MCF 10A (cell line): Measurements from ENCODE around the gene DENND5A. TPM values are rescaled to one million over a fixed set of nuclear protein-coding genes. Genes with fewer than 3 reads are reported as not detected.
"Not testable (repeated sequence)": the region's sequence is repeated elsewhere in the genome, so short reads cannot be mapped to it uniquely, and the experiment has no call there.

Experiments used
- BruUV-seq: library from RNA; stranded (reverse); fragments of 400-500 nt; replicated peaks from 2 replicates; lab custom pipeline; 2021; lab: Mats Ljungman, UMichigan
- CTCF ChIA-PET: fragments of 300-600 bp; sonication (Branson Sonifier 250); formaldehyde crosslinking; extraction: SDS; loops from one replicate; lab custom pipeline; 2021; ENCODE audit warnings: antibody characterized with exemption, inconsistent platforms; lab: Yijun Ruan, JAX
- POLR2A ChIA-PET: fragments of 300-600, 350-650 bp; sonication (Branson Sonifier 250); formaldehyde crosslinking; extraction: SDS; loops from one replicate; lab custom pipeline; 2020; ENCODE audit warnings: antibody characterized with exemption, inconsistent platforms; lab: Yijun Ruan, JAX
- DNase-seq: peaks from one replicate; pipeline ENCODE4 v3.0.0-alpha.2; 2018; ENCODE audit not compliant: unreplicated experiment
- H3K27ac Mint-ChIP-seq: one replicate; pipeline ENCODE4 v1.8.0; 2022; ENCODE audit warnings: mild to moderate bottlenecking, low read depth, mixed read lengths; ENCODE audit not compliant: unreplicated experiment
- H3K27me3 Mint-ChIP-seq: one replicate; pipeline ENCODE4 v1.8.0; 2022; ENCODE audit warnings: mixed read lengths; ENCODE audit not compliant: insufficient read depth, unreplicated experiment
- H3K36me3 Mint-ChIP-seq: one replicate; pipeline ENCODE4 v1.8.0; 2022; ENCODE audit warnings: mild to moderate bottlenecking, moderate library complexity, mixed read lengths; ENCODE audit not compliant: insufficient read depth, unreplicated experiment
- H3K4me1 Mint-ChIP-seq: one replicate; pipeline ENCODE4 v1.8.0; 2022; ENCODE audit warnings: mixed read lengths; ENCODE audit not compliant: insufficient read depth, unreplicated experiment
- H3K4me3 Mint-ChIP-seq: one replicate; pipeline ENCODE4 v1.8.0; 2022; ENCODE audit warnings: mild to moderate bottlenecking, moderate library complexity, mixed read lengths; ENCODE audit not compliant: unreplicated experiment
- H3K9me3 Mint-ChIP-seq: one replicate; pipeline ENCODE4 v1.8.0; 2022; ENCODE audit warnings: mixed read lengths; ENCODE audit not compliant: unreplicated experiment
- CTCF ChIP-seq: fragments of 200-600 bp; IDR thresholded peaks from one replicate; pipeline ENCODE4 v1.8.0; 2022; ENCODE audit warnings: antibody characterized with exemption, mild to moderate bottlenecking; ENCODE audit not compliant: unreplicated experiment
- intact Hi-C: fragments of 100-400 bp; cut with micrococcal nuclease; formaldehyde crosslinking; loops from 2 replicates; pipeline ENCODE4 v1.14.1; 2022
- total RNA-seq: library from RNA; stranded (reverse); gene quantifications from 2 replicates; pipeline ENCODE4 v1.2.3, GENCODE V29; 2022

DENND5A gene
- total RNA-seq, 1 experiment from 2014 or later: 55.4 TPM

- H3K4me1 Mint-ChIP-seq: peaks cover 15% of the 10 kb centered on the region
- intact Hi-C loops: loop anchor here (2.0 to 10.0 kb wide), 4 partner anchors 46 to 250 kb away; partner anchors contain the start of gene IPO7
- H3K27me3 Mint-ChIP-seq: no peaks in the 10 kb centered on the region
- H3K4me3 Mint-ChIP-seq: peak overlapping the region; percentile 84
- no peaks in the 10 kb centered on the region for H3K36me3 Mint-ChIP-seq
- ChIA-PET CTCF (interaction anchor here (0.5 to 0.9 kb wide), 8 partner anchors 13 to 119 kb away, joined by 3 to 4 read pairs (median 3); no protein-coding TSS in a partner anchor), POLR2A (interaction anchor here (0.5 to 2.3 kb wide), 27 partner anchors 9 to 1572 kb away, joined by 3 to 14 read pairs (median 3); partner anchors contain the start of genes AKIP1, TMEM9B and ZNF143)
- H3K27ac Mint-ChIP-seq: peak overlapping the region; percentile 70
- H3K9me3 Mint-ChIP-seq: no peaks in the 10 kb centered on the region
- BruUV-seq: TSS peak; percentile 40
- peak; percentile 68 for DNase-seq
- no peak for TF ChIP-seq CTCF
Observed at GRCh38 chr11:9264316-9265210, 587 bp downstream of the DENND5A start.

- intact Hi-C loops: loop anchor here (2.0 to 10.0 kb wide), 4 partner anchors 45 to 249 kb away; partner anchors contain the start of gene IPO7
- no peaks in the 10 kb centered on the region for H3K27me3 Mint-ChIP-seq
- ChIA-PET POLR2A (interaction anchor here (0.6 to 2.3 kb wide), 20 partner anchors 10 to 621 kb away, joined by 3 to 14 read pairs (median 4); partner anchors contain the start of genes AKIP1, TMEM9B and ZNF143), CTCF (interaction anchor here (0.7 kb wide), 3 partner anchors 64 to 100 kb away, joined by 3 to 4 read pairs (median 4); no protein-coding TSS in a partner anchor)
- H3K4me1 Mint-ChIP-seq: peaks cover 15% of the 10 kb centered on the region
- BruUV-seq: TSS peak; percentile 71
- no peak for TF ChIP-seq CTCF
- H3K36me3 Mint-ChIP-seq: no peaks in the 10 kb centered on the region
- peak overlapping the region; percentile 84 for H3K4me3 Mint-ChIP-seq
- peak overlapping the region; percentile 70 for H3K27ac Mint-ChIP-seq
- H3K9me3 Mint-ChIP-seq: no peaks in the 10 kb centered on the region
- DNase-seq: peak; percentile 33
Observed at GRCh38 chr11:9263840-9264315, 1.3 kb downstream of the DENND5A start.

GRCh38 chr11:9260838-9261146 lies 4.4 kb downstream of the DENND5A start:
- not testable (repeated sequence) for H3K36me3 Mint-ChIP-seq, DNase-seq, H3K27me3 Mint-ChIP-seq, H3K4me3 Mint-ChIP-seq, H3K9me3 Mint-ChIP-seq, BruUV-seq, H3K27ac Mint-ChIP-seq
- intact Hi-C loops: loop anchor here (5.0 to 10.0 kb wide), 2 partner anchors 103 to 246 kb away; no protein-coding TSS in a partner anchor
- CTCF ChIA-PET: interaction anchor here (0.7 to 1.4 kb wide), 4 partner anchors 94 to 1248 kb away, joined by 3 to 4 read pairs (median 4); no protein-coding TSS in a partner anchor
- H3K4me1 Mint-ChIP-seq: peaks cover 21% of the 10 kb centered on the region
- POLR2A ChIA-PET: interaction anchor here (0.7 to 1.1 kb wide), 2 partner anchors 15 to 96 kb away, joined by 3 read pairs; no protein-coding TSS in a partner anchor

GRCh38 chr11:9259981-9260837 lies 4.9 kb downstream of the DENND5A start:
- Mint-ChIP-seq H3K4me3 (no peak overlapping the region), H3K4me1 (peaks cover 21% of the 10 kb centered on the region), H3K9me3 (no peaks in the 10 kb centered on the region), H3K27ac (no peak overlapping the region), H3K36me3 (peaks cover 5% of the 10 kb centered on the region), H3K27me3 (no peaks in the 10 kb centered on the region)
- ChIA-PET POLR2A (interaction anchor here (0.7 to 1.1 kb wide), 2 partner anchors 14 to 95 kb away, joined by 3 read pairs; no protein-coding TSS in a partner anchor), CTCF (interaction anchor here (0.6 to 1.4 kb wide), 8 partner anchors 28 to 1248 kb away, joined by 3 to 4 read pairs (median 3); no protein-coding TSS in a partner anchor)
- no peak for DNase-seq
- no TSS peak for BruUV-seq
- TF ChIP-seq CTCF: no peak
- intact Hi-C loops: loop anchor here (5.0 to 10.0 kb wide), 2 partner anchors 103 to 245 kb away; no protein-coding TSS in a partner anchor

GRCh38 chr11:9258279-9258678 lies 6.9 kb downstream of the DENND5A start:
- peaks cover 16% of the 10 kb centered on the region for H3K4me1 Mint-ChIP-seq
- H3K4me3 Mint-ChIP-seq, H3K27me3 Mint-ChIP-seq, H3K27ac Mint-ChIP-seq, intact Hi-C loops, BruUV-seq, H3K9me3 Mint-ChIP-seq, POLR2A ChIA-PET, DNase-seq: not testable (repeated sequence)
- CTCF ChIA-PET: interaction anchor here (0.6 to 1.1 kb wide), 2 partner anchors 160 to 329 kb away, joined by 3 to 4 read pairs; no protein-coding TSS in a partner anchor
- peaks cover 11% of the 10 kb centered on the region for H3K36me3 Mint-ChIP-seq
